ENCODE data around the gene USP46.

USP46 gene

DNA sequence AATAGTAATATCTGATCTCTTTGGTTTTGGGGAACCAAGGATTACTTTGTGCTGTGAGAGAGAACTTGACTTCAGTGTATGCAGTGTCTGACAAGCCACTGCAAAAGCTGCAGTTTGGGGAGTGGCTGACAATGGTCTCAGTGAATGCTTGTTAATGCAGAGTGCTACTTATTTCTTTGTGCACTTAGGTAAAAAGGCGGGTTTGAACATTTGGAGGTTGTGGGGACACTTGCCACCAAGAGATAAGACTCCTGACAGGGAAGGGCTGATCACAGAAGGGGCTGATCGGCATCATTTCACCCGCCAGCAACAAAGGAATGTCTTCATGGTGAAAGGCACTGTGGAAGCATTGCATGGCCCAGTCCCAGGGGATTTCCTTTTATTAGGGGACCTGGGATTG, 28.6 kb upstream of the USP46 start:
- H3K4me3 ChIP-seq (ENCODE audit: low read depth, low read length), result no peak overlapping the region
- TF ChIP-seq, protein P1, sequence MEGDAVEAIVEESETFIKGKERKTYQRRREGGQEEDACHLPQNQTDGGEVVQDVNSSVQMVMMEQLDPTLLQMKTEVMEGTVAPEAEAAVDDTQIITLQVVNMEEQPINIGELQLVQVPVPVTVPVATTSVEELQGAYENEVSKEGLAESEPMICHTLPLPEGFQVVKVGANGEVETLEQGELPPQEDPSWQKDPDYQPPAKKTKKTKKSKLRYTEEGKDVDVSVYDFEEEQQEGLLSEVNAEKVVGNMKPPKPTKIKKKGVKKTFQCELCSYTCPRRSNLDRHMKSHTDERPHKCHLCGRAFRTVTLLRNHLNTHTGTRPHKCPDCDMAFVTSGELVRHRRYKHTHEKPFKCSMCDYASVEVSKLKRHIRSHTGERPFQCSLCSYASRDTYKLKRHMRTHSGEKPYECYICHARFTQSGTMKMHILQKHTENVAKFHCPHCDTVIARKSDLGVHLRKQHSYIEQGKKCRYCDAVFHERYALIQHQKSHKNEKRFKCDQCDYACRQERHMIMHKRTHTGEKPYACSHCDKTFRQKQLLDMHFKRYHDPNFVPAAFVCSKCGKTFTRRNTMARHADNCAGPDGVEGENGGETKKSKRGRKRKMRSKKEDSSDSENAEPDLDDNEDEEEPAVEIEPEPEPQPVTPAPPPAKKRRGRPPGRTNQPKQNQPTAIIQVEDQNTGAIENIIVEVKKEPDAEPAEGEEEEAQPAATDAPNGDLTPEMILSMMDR (IDR thresholded peaks at IDR 0.05; ENCODE audit: borderline replicate concordance, insufficient read depth, low read depth, low read length), result no peak

- H3K4me3 ChIP-seq (ENCODE audit: low read depth, low read length), result no peak overlapping the region
- TF ChIP-seq, protein P1 (IDR thresholded peaks at IDR 0.05; ENCODE audit: borderline replicate concordance, insufficient read depth, low read depth, low read length), result no peak
These were observed 26.2 kb upstream of the USP46 start for GRCh38 chr4:52685316-52685715.

DNA sequence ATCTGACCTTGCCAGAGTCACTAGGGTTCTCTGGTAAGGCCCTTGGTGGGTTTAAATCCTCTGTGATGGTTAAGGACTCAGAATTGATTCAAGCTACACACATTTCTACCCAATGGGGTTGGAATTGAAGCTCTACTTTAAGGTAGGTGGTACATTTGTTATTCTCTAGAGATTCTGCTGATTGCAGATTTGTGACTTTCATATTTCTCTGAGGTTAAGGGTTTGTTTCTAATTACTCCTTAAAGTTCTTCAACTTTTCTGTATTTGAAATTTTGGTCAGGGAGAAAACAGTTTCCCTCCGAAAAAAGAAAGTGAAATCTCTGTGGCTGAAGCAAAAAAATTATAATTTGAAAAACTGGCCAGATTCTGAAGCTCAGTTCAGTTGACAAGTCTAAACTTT, 25.8 kb upstream of the USP46 start:
- H3K4me3 ChIP-seq (ENCODE audit: low read depth, low read length), result no peak overlapping the region
- TF ChIP-seq, protein P1 (IDR thresholded peaks at IDR 0.05; ENCODE audit: borderline replicate concordance, insufficient read depth, low read depth, low read length), result no peak

- TF ChIP-seq, protein P1 (IDR thresholded peaks at IDR 0.05; ENCODE audit: borderline replicate concordance, insufficient read depth, low read depth, low read length), result no peak
- H3K4me3 ChIP-seq (ENCODE audit: low read depth, low read length), result no peak overlapping the region
These were observed 21.3 kb upstream of the USP46 start for GRCh38 chr4:52680381-52680780.

GRCh38 chr4:52676536-52676935, 17.4 kb upstream of the USP46 start:
- TF ChIP-seq, protein P1 (IDR thresholded peaks at IDR 0.05; ENCODE audit: borderline replicate concordance, insufficient read depth, low read depth, low read length), result no peak
- no peak overlapping the region for H3K4me3 ChIP-seq (ENCODE audit: low read depth, low read length)

DNA sequence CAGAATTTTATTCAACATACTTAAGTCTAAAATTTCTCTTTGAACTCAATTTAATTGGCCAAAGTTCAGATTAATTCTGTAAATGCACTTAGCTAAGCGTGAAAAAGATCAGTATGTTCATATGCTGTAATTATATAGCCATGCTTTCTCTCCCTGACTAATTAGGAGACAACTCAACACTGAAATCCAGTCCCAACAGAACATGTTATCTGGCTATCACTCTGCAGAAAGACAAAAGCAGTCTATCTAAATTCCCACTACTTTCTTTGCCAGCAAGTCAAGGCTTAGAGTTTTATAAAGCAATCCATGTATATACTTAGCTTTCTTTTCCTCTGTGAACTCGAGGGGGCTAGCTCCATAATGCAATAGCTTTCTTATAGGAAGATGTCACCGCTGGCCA, 16.0 kb upstream of the USP46 start:
- no peak overlapping the region for H3K4me3 ChIP-seq (ENCODE audit: low read depth, low read length)
- TF ChIP-seq, protein P1 (IDR thresholded peaks at IDR 0.05; ENCODE audit: borderline replicate concordance, insufficient read depth, low read depth, low read length), result no peak

DNA sequence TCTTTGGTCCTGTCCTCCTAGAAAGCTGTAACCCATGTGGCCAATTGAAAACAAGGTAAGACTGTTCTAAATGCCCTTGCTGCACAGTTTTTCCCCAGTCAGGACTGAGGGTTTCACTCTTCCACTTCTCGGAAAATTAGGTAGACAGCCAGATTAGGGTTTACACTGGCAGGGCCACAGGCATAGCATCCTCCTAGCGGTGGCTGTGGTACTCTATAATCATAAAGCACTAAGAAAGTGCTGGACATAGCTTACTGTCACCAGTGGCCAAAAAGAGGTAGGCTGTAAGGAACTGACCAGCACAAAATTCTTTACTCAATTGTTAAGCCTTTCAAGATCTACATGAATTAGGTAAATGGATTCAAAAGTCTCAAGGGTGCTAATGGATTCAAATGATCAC, 11.6 kb upstream of the USP46 start:
- TF ChIP-seq, protein P1 (IDR thresholded peaks at IDR 0.05; ENCODE audit: borderline replicate concordance, insufficient read depth, low read depth, low read length), result no peak

More for the DNA sequence above, 11.6 kb upstream of the USP46 start:
- H3K4me3 ChIP-seq (ENCODE audit: low read depth, low read length), result no peak overlapping the region
